ENCODE data around the gene CD200R1. TPM values are rescaled to one million over a fixed set of nuclear protein-coding genes. Genes with fewer than 3 reads are reported as not detected.

The CD200R1 gene
- total and polyA plus RNA-seq, 2 experiments from 2014 or later: 0.18 to 0.28 TPM

DNA sequence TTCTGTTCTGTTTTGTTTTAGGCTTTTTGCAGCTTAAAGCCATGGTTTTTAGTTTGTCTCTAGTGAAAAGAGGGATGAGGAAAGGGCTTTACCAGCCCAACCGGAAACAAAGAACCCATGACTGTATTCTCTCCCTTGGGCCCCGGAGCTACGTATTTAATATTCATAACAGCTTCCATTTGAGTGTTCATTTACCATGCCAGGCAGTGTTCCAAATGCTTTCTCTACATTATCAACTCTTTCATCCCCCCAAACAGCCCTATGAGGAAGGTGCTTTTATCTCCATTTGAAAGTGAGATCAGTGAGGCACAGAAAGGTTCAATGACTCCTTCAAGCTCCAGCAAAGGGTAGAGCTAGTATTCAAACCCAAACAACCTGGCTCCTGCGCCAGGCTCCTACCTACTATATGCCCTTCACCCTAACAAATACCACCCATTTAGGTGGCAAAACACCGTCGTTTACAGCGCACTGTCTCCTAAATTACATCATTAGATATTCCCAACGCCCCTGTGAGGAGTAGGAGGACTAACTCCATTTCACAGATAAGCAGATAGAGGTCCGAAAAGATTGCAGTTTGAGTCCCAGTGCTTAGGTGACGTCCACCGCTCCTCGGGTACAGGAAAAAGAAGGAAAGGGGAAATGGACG is 43.8 kb upstream of the CD200R1 start:
- Mint-ChIP-seq H3K27ac (peak overlapping the region; percentile 94), H3K4me3 (peak overlapping the region; percentile 97), H3K27me3 (ENCODE audit: insufficient read depth, low read depth, poor library complexity) (peaks cover 2% of the 10 kb centered on the region), H3K9me3 (no peaks in the 10 kb centered on the region), H3K4me1 (peaks cover 19% of the 10 kb centered on the region), H3K36me3 (ENCODE audit: low read depth) (peaks cover 29% of the 10 kb centered on the region)
- Histone ChIP-seq H3K27me3 (ENCODE audit: insufficient read depth) (no peaks in the 10 kb centered on the region), H3K4me2 (peak overlapping the region; percentile 97), H3K4me1 (ENCODE audit: insufficient read depth) (peaks cover 10% of the 10 kb centered on the region; the same call in 1 of the 2 replicates), H3K36me3 (ENCODE audit: insufficient read depth) (peaks cover 26% of the 10 kb centered on the region), H4K20me1 (replicated peaks; ENCODE audit: insufficient read depth) (peaks cover 24% of the 10 kb centered on the region), H2AFZ (peak overlapping the region; percentile 95), H3K79me2 (replicated peaks; ENCODE audit: insufficient read depth) (peaks cover 54% of the 10 kb centered on the region), H3K4me3 (peak overlapping the region; percentile 98), H3K27ac (ENCODE audit: low read depth) (peak overlapping the region; percentile 93), H3K9me2 (ENCODE audit: insufficient read depth) (no peaks in the 10 kb centered on the region; the same call in 1 of the 2 replicates), H3F3A (replicated peaks; ENCODE audit: low read depth) (no peaks in the 10 kb centered on the region)
- TF ChIP-seq POLR2AphosphoS5 (IDR thresholded peaks at IDR 0.05; ENCODE audit: low read depth) (no peak), CREB1 (CRISPR knock-in tag; IDR thresholded peaks at IDR 0.05; ENCODE audit: low read depth) (no peak), ZNF331 (CRISPR knock-in tag; IDR thresholded peaks at IDR 0.05; ENCODE audit: low read depth) (no peak)
- TF ChIP-seq, protein P1, sequence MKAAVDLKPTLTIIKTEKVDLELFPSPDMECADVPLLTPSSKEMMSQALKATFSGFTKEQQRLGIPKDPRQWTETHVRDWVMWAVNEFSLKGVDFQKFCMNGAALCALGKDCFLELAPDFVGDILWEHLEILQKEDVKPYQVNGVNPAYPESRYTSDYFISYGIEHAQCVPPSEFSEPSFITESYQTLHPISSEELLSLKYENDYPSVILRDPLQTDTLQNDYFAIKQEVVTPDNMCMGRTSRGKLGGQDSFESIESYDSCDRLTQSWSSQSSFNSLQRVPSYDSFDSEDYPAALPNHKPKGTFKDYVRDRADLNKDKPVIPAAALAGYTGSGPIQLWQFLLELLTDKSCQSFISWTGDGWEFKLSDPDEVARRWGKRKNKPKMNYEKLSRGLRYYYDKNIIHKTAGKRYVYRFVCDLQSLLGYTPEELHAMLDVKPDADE (IDR thresholded peaks at IDR 0.05): no peak
- no peak for ATAC-seq
- DNase-seq (ENCODE audit: low spot score): no peak

DNA sequence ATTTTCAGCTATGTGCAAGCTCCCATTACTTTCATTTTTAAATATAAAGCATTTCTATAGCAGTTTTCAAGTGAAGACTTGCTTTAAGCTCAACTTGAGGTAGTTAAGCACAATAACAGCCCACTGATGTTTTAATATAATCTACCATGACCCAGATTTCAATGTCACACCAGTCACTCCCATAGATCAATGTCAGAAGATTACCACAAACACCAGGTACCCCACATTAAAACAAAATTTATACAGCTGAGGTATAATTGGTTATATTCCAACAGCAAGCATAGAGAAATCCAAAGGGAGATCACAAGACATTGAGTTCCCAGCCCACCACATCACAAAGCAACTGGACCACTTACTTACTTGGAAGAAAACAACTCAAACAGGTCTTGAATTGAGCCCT is 38.7 kb upstream of the CD200R1 start:
- ATAC-seq (no peak), DNase-seq (ENCODE audit: low spot score) (no peak)
- H2AFZ ChIP-seq: no peak overlapping the region
- H4K20me1 ChIP-seq (replicated peaks; ENCODE audit: insufficient read depth): peaks cover 36% of the 10 kb centered on the region
- TF ChIP-seq, protein P2, sequence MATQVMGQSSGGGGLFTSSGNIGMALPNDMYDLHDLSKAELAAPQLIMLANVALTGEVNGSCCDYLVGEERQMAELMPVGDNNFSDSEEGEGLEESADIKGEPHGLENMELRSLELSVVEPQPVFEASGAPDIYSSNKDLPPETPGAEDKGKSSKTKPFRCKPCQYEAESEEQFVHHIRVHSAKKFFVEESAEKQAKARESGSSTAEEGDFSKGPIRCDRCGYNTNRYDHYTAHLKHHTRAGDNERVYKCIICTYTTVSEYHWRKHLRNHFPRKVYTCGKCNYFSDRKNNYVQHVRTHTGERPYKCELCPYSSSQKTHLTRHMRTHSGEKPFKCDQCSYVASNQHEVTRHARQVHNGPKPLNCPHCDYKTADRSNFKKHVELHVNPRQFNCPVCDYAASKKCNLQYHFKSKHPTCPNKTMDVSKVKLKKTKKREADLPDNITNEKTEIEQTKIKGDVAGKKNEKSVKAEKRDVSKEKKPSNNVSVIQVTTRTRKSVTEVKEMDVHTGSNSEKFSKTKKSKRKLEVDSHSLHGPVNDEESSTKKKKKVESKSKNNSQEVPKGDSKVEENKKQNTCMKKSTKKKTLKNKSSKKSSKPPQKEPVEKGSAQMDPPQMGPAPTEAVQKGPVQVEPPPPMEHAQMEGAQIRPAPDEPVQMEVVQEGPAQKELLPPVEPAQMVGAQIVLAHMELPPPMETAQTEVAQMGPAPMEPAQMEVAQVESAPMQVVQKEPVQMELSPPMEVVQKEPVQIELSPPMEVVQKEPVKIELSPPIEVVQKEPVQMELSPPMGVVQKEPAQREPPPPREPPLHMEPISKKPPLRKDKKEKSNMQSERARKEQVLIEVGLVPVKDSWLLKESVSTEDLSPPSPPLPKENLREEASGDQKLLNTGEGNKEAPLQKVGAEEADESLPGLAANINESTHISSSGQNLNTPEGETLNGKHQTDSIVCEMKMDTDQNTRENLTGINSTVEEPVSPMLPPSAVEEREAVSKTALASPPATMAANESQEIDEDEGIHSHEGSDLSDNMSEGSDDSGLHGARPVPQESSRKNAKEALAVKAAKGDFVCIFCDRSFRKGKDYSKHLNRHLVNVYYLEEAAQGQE (IDR thresholded peaks at IDR 0.05; ENCODE audit: unreplicated experiment): no peak
- TF ChIP-seq ZNF331 (CRISPR knock-in tag; IDR thresholded peaks at IDR 0.05; ENCODE audit: low read depth) (no peak), EZH2phosphoT487 (IDR thresholded peaks at IDR 0.05; ENCODE audit: unreplicated experiment) (no peak), EZH2 (IDR thresholded peaks at IDR 0.05; ENCODE audit: low read depth, unreplicated experiment) (no peak)
- TF ChIP-seq, protein P3, sequence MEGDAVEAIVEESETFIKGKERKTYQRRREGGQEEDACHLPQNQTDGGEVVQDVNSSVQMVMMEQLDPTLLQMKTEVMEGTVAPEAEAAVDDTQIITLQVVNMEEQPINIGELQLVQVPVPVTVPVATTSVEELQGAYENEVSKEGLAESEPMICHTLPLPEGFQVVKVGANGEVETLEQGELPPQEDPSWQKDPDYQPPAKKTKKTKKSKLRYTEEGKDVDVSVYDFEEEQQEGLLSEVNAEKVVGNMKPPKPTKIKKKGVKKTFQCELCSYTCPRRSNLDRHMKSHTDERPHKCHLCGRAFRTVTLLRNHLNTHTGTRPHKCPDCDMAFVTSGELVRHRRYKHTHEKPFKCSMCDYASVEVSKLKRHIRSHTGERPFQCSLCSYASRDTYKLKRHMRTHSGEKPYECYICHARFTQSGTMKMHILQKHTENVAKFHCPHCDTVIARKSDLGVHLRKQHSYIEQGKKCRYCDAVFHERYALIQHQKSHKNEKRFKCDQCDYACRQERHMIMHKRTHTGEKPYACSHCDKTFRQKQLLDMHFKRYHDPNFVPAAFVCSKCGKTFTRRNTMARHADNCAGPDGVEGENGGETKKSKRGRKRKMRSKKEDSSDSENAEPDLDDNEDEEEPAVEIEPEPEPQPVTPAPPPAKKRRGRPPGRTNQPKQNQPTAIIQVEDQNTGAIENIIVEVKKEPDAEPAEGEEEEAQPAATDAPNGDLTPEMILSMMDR (conservative IDR thresholded peaks at IDR 0.05; ENCODE audit: low read depth in 2 of 2): no peak
- no peaks in the 10 kb centered on the region for H3K9me2 ChIP-seq (ENCODE audit: insufficient read depth)
- H3F3A ChIP-seq (replicated peaks; ENCODE audit: low read depth): no peaks in the 10 kb centered on the region
- H3K4me1 Mint-ChIP-seq: peaks cover 8% of the 10 kb centered on the region
- H3K27ac Mint-ChIP-seq: no peak overlapping the region
- H3K27ac ChIP-seq (ENCODE audit: low read depth): no peak overlapping the region
- H3K4me3 ChIP-seq: no peak overlapping the region
- no peak overlapping the region for H3K4me2 ChIP-seq
- peaks cover 95% of the 10 kb centered on the region for H3K79me2 ChIP-seq (replicated peaks; ENCODE audit: insufficient read depth)
- no peaks in the 10 kb centered on the region for H3K27me3 ChIP-seq (ENCODE audit: insufficient read depth)
- no peaks in the 10 kb centered on the region for H3K27me3 Mint-ChIP-seq (ENCODE audit: insufficient read depth, low read depth, poor library complexity)
- no peak overlapping the region for H3K4me3 Mint-ChIP-seq
- peaks cover 61% of the 10 kb centered on the region for H3K36me3 Mint-ChIP-seq (ENCODE audit: low read depth)
- H3K9me3 Mint-ChIP-seq: no peaks in the 10 kb centered on the region
- H3K4me1 ChIP-seq (ENCODE audit: insufficient read depth): peaks cover 10% of the 10 kb centered on the region; the same call in 1 of the 2 replicates
- peaks cover 44% of the 10 kb centered on the region for H3K36me3 ChIP-seq (ENCODE audit: insufficient read depth)

Measured in GM23338 (cell line).